RWPE1 (cell line): Measurements from ENCODE around the gene TBC1D13.

Source experiments
- CTCF ChIA-PET: fragments of 350-600 bp; sonication (Branson Sonifier 250); formaldehyde crosslinking; extraction: SDS; loops from one replicate; lab custom pipeline; 2021; lab: Yijun Ruan, JAX
- POLR2A ChIA-PET: fragments of 400-600 bp; formaldehyde crosslinking; extraction: SDS; loops from one replicate; lab custom pipeline; 2020; ENCODE audit warnings: antibody characterized with exemption; ENCODE audit not compliant: low non-redundant PET; lab: Yijun Ruan, JAX
- DNase-seq: peaks from one replicate; pipeline ENCODE4 v3.0.0; 2012; ENCODE audit warnings: low spot score
- H3K27ac ChIP-seq: fragments of 450-650 bp; 2 replicates; pipeline ENCODE4 v1.5.1; 2017
- CTCF ChIP-seq: fragments of 450-650 bp; conservative IDR thresholded peaks from 2 replicates; pipeline ENCODE4 v1.5.1; 2017; ENCODE audit warnings: low read depth, mild to moderate bottlenecking

Gene TBC1D13

DNA sequence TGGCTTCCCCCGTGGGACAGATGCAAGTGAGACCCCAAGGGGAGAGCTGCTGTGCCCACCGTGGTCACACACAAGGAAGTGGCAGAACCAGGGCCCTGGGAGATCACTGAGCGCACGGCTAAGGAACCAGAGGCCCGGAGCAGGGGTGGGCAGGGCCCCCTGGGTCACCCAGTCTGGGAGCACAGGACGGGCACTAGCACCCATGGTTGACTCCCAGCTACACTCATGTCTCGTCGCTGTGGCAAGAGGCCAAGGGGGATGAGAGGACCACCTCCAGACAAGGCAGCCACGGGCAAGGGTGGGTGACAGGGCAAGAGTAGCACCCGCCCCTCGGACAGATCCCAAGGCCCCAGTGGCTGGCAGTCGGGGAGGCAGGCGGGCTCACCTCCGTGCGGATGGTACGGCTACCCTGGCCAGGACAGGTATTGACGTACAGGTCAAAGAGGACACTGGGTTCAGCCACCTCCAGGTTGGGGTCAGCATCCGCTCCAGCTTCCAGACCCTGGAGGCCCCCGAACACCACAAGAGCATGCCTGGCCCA, 36.4 kb downstream of the TBC1D13 start:
- no peak for DNase-seq
- POLR2A ChIA-PET = interaction anchor here (0.5 kb wide), 1 partner anchor 151 kb away, joined by 5 read pairs; no protein-coding TSS in a partner anchor
- peak overlapping the region; percentile 41 for H3K27ac ChIP-seq
- CTCF ChIA-PET = interaction anchor here (1.0 kb wide), 1 partner anchor 23 kb away, joined by 3 read pairs; no protein-coding TSS in a partner anchor
- TF ChIP-seq CTCF = no peak

- peak overlapping the region; percentile 41 for H3K27ac ChIP-seq
- no peak for TF ChIP-seq CTCF
- DNase-seq = no peak
- CTCF ChIA-PET = interaction anchor here (1.0 kb wide), 1 partner anchor 22 kb away, joined by 3 read pairs; no protein-coding TSS in a partner anchor
- POLR2A ChIA-PET = interaction anchor here (0.5 kb wide), 1 partner anchor 151 kb away, joined by 5 read pairs; no protein-coding TSS in a partner anchor
Observed at GRCh38 chr9:128823903-128824406, 36.9 kb downstream of the TBC1D13 start.

DNA sequence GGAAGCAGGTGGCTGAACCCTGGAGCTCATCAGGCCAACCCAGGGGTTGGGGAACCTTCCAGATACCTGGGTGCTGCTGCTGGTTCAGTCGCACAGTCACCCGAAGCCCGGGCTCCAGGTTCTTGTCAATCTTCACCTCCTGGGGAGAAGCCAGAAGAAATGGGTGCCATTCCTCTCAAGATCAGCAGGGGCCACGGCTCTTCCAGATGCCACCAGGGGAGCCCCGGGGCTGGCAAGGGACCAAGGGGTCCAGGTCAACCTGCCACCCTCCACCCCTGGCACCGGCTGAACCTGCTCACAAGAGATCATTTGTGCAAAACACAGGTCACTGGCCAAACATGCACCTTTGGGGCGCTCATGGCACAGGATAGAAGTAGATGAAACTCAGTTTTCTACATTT, 37.9 kb downstream of the TBC1D13 start:
- ChIA-PET CTCF (no interaction called here), POLR2A (no interaction called here)
- no peak for TF ChIP-seq CTCF
- DNase-seq = no peak
- peak overlapping the region; percentile 41 for H3K27ac ChIP-seq

GRCh38 chr9:128825923-128826700, 39.1 kb downstream of the TBC1D13 start:
- TF ChIP-seq CTCF = no peak
- DNase-seq = no peak
- ChIA-PET POLR2A (no interaction called here), CTCF (interaction anchor here (0.7 to 1.6 kb wide), 2 partner anchors 8 to 910 kb away, joined by 3 to 5 read pairs; partner anchors contain the start of gene ENDOG)
- H3K27ac ChIP-seq = peak overlapping the region; percentile 11

DNA sequence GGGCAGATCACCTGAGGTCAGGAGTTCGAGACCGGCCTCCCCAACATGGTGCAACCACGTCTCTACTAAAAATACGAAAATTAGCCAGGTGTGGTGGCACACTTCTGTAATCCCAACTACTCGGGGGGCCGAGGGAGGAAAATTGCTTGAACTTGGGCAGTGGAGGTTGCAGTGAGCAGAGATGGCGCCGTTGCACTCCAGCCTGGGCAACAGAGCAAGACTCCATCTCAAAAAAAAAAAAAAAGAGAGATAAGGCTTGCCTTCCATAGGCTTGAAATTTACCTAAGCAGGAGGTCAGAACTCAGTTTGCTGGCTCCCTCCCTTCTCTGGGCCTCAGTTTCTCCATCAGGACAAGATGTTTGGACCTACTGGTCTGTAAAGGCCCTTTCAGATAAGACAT, 41.2 kb downstream of the TBC1D13 start:
- CTCF ChIA-PET = no interaction called here
- peak overlapping the region; percentile 79 for H3K27ac ChIP-seq
- POLR2A ChIA-PET = no interaction called here
- TF ChIP-seq CTCF = no peak
- no peak for DNase-seq

DNA sequence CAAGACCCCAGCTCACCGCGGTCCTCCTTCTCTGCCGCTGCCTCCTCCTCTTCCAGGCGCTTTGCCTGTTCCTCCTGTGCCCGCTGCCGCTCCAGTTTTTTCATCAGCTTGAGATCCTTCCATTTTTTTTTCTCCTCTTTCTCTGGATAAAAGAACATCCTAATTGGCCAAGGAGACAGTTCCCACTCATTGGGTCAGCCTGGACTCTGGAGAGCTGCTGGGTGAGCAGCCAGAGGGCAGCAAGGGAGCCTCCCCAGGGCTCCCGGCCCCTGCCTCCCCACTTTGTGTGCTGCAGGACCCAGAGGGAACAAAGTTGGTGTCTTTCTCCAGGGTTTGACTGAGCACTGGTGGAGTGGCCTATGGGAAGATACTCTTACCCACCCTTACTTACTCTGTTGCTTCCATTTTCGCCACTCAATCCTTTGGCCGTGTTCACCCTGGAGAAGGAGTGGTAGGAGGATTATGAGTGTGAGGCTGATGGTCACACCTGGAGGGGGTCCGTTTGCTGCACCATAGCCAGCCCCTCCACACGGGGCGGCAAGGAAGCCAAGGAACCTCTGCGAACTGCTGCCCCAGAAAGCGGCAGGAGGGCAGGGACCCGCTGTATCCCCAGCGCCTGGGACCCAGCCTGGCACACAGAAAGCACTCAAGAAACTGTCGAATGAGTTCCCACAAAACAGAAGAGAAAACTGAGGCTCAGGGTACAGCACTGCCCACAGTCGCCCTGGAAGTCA, 41.8 kb downstream of the TBC1D13 start:
- TF ChIP-seq CTCF = no peak
- DNase-seq = no peak
- H3K27ac ChIP-seq = peak overlapping the region; percentile 79
- CTCF ChIA-PET = interaction anchor here (2.1 kb wide), 1 partner anchor 11 kb away, joined by 12 read pairs; the partner anchor contains the start of gene ENDOG
- POLR2A ChIA-PET = interaction anchor here (1.0 kb wide), 1 partner anchor 9 kb away, joined by 7 read pairs; no protein-coding TSS in a partner anchor
